ENCODE data around the gene GABRG3.

DNA sequence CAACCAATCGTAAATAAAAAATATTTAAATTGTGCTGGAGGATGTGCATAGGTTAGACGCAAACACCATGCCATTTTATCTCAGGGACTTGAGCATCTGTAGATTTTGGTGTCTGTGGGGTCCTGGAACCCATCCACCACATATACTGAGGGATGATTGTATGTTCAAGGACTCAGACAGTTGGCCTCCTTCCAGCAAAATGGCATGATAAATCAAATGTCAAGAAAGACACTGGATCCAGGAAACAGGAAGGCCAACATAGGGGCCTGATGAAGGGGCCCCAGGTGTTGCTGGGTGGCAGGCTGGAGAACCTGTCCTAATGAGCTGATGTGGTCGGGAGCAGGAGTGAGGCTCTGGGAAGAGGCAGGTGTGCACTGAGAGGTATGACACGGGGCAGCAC lies 289.5 kb downstream of the GABRG3 start:
- TF ChIP-seq, protein P1, sequence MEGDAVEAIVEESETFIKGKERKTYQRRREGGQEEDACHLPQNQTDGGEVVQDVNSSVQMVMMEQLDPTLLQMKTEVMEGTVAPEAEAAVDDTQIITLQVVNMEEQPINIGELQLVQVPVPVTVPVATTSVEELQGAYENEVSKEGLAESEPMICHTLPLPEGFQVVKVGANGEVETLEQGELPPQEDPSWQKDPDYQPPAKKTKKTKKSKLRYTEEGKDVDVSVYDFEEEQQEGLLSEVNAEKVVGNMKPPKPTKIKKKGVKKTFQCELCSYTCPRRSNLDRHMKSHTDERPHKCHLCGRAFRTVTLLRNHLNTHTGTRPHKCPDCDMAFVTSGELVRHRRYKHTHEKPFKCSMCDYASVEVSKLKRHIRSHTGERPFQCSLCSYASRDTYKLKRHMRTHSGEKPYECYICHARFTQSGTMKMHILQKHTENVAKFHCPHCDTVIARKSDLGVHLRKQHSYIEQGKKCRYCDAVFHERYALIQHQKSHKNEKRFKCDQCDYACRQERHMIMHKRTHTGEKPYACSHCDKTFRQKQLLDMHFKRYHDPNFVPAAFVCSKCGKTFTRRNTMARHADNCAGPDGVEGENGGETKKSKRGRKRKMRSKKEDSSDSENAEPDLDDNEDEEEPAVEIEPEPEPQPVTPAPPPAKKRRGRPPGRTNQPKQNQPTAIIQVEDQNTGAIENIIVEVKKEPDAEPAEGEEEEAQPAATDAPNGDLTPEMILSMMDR (IDR thresholded peaks at IDR 0.05), result no peak
- no peak for TF ChIP-seq POLR2A (IDR thresholded peaks at IDR 0.05; ENCODE audit: low read depth)
